Endothelial cell (in vitro differentiated cells): ENCODE measurements around the gene SUSD6. TPM values are rescaled to one million over a fixed set of nuclear protein-coding genes. Genes with fewer than 3 reads are reported as not detected.
"Not testable (repeated sequence)": the region's sequence is repeated elsewhere in the genome, so short reads cannot be mapped to it uniquely, and the experiment has no call there.

Experiments
- DNase-seq: peaks from one replicate; pipeline ENCODE4 v3.0.0; 2021; ENCODE audit warnings: low spot score
- H3K27ac Mint-ChIP-seq: one replicate; pipeline ENCODE4 v1.8.0; 2021; ENCODE audit warnings: mixed read lengths, inconsistent platforms; ENCODE audit not compliant: unreplicated experiment
- H3K27me3 Mint-ChIP-seq: one replicate; pipeline ENCODE4 v1.8.0; 2021; ENCODE audit warnings: mild to moderate bottlenecking, moderate library complexity, mixed read lengths, inconsistent platforms; ENCODE audit not compliant: unreplicated experiment
- H3K36me3 Mint-ChIP-seq: one replicate; pipeline ENCODE4 v1.8.0; 2021; ENCODE audit warnings: mild to moderate bottlenecking, low read depth, mixed read lengths, inconsistent platforms; ENCODE audit not compliant: unreplicated experiment
- H3K4me1 Mint-ChIP-seq: one replicate; pipeline ENCODE4 v1.8.0; 2021; ENCODE audit warnings: mild to moderate bottlenecking, mixed read lengths, inconsistent platforms; ENCODE audit not compliant: unreplicated experiment
- H3K4me3 Mint-ChIP-seq: one replicate; pipeline ENCODE4 v1.8.0; 2021; ENCODE audit warnings: mild to moderate bottlenecking, mixed read lengths, inconsistent platforms; ENCODE audit not compliant: unreplicated experiment
- H3K9me3 Mint-ChIP-seq: one replicate; pipeline ENCODE4 v1.8.0; 2021; ENCODE audit warnings: mixed read lengths, inconsistent platforms; ENCODE audit not compliant: unreplicated experiment
- CTCF ChIP-seq: fragments of 200-600 bp; sonication (generic); IDR thresholded peaks from one replicate; pipeline ENCODE4 v1.5.0; 2021; ENCODE audit warnings: antibody characterized with exemption; ENCODE audit not compliant: unreplicated experiment
- total RNA-seq: library from RNA; stranded (reverse); fragmentation: NEBNext Ultra II Directional; extraction: Animal tissue kit (Norgen Biotek cat#: 25700); gene quantifications from one replicate; pipeline ENCODE4 v1.2.1, GENCODE V29; 2021; ENCODE audit not compliant: unreplicated experiment

Gene SUSD6
- total RNA-seq, 1 donor from 2014 or later = 71.5 TPM

- H3K36me3 Mint-ChIP-seq = no peaks in the 10 kb centered on the region
- H3K27me3 Mint-ChIP-seq = peaks cover 1% of the 10 kb centered on the region
- no peak overlapping the region for H3K4me3 Mint-ChIP-seq
- H3K9me3 Mint-ChIP-seq = no peaks in the 10 kb centered on the region
- no peak for DNase-seq
- TF ChIP-seq CTCF = no peak
- no peak overlapping the region for H3K27ac Mint-ChIP-seq
- peaks cover 18% of the 10 kb centered on the region for H3K4me1 Mint-ChIP-seq
These were observed 116.5 kb downstream of the SUSD6 start for GRCh38 chr14:69727860-69728259.

- not testable (repeated sequence) for H3K4me1 Mint-ChIP-seq, H3K27me3 Mint-ChIP-seq, DNase-seq, H3K27ac Mint-ChIP-seq, H3K36me3 Mint-ChIP-seq, H3K4me3 Mint-ChIP-seq, H3K9me3 Mint-ChIP-seq
These were observed 120.7 kb downstream of the SUSD6 start for GRCh38 chr14:69731919-69732598.

GRCh38 chr14:69736405-69736804 is 125.0 kb downstream of the SUSD6 start:
- H3K9me3 Mint-ChIP-seq, H3K4me3 Mint-ChIP-seq, H3K27me3 Mint-ChIP-seq, H3K36me3 Mint-ChIP-seq, H3K27ac Mint-ChIP-seq, H3K4me1 Mint-ChIP-seq, DNase-seq: not testable (repeated sequence)

- no peaks in the 10 kb centered on the region for H3K27me3 Mint-ChIP-seq
- no peak for DNase-seq
- no peaks in the 10 kb centered on the region for H3K36me3 Mint-ChIP-seq
- H3K9me3 Mint-ChIP-seq = no peaks in the 10 kb centered on the region
- H3K4me3 Mint-ChIP-seq = no peak overlapping the region
- H3K4me1 Mint-ChIP-seq = no peaks in the 10 kb centered on the region
- no peak overlapping the region for H3K27ac Mint-ChIP-seq
- no peak for TF ChIP-seq CTCF
These were observed 129.7 kb downstream of the SUSD6 start for GRCh38 chr14:69741055-69741454.

- no peaks in the 10 kb centered on the region for H3K36me3 Mint-ChIP-seq
- no peak for DNase-seq
- H3K9me3 Mint-ChIP-seq = no peaks in the 10 kb centered on the region
- H3K27me3 Mint-ChIP-seq = peaks cover 4% of the 10 kb centered on the region
- no peak for TF ChIP-seq CTCF
- H3K4me3 Mint-ChIP-seq = no peak overlapping the region
- H3K27ac Mint-ChIP-seq = no peak overlapping the region
- H3K4me1 Mint-ChIP-seq = no peaks in the 10 kb centered on the region
These were observed 138.6 kb downstream of the SUSD6 start for GRCh38 chr14:69749956-69750355.

- no peak for DNase-seq
- peaks cover 4% of the 10 kb centered on the region for H3K27me3 Mint-ChIP-seq
- no peak overlapping the region for H3K4me3 Mint-ChIP-seq
- no peaks in the 10 kb centered on the region for H3K4me1 Mint-ChIP-seq
- TF ChIP-seq CTCF = no peak
- no peaks in the 10 kb centered on the region for H3K36me3 Mint-ChIP-seq
- no peak overlapping the region for H3K27ac Mint-ChIP-seq
- H3K9me3 Mint-ChIP-seq = no peaks in the 10 kb centered on the region
These were observed 139.1 kb downstream of the SUSD6 start for GRCh38 chr14:69750495-69750894.
